DMS79 treated with DMSO at 0.1 percent for 48 hours (cell line): ENCODE results near the gene PNPLA7.

ENCODE experiments used
- DNase-seq: peaks from one replicate; lab custom pipeline; 2025; lab: John Stamatoyannopoulos, UW

PNPLA7 gene

DNA sequence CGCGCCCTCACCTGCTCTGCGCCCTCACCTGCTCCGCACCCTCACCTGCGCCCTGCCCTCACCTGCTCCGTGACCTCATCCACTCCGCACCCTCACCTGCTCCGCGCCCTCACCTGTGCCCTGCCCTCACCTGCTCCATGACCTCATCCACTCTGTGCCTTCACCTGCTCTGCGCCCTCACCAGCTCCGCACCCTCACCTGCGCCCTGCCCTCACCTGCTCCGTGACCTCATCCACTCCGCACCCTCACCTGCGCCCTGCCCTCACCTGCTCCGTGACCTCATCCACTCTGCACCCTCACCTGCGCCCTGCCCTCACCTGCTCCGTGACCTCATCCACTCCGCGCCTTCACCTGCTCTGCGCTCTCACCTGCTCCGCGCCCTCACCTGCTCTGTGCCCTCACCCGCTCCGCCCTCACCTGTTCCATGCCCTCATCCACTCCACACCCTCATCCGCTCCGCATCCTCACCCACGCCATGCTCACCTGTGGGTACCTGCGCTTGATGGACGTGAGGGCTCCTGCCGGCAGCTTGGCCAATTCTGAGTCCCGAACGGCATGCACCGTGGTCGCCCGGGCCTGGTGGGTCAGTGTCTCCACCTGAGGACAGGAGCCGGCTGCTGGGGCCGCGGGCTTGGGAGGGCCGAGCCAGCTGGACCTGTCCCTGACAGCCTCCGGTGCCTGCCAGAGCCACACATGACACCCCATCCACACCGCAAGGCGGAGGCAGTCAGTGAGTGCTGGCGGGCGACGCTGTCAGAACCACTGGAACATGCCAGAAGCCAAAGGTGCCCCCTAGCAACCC, 55.5 kb downstream of the PNPLA7 start:
- no peak for DNase-seq

GRCh38 chr9:137494104-137494544, 56.1 kb downstream of the PNPLA7 start:
- no peak for DNase-seq

GRCh38 chr9:137493364-137494103, 56.7 kb downstream of the PNPLA7 start:
- DNase-seq, result no peak

GRCh38 chr9:137492464-137493363, 57.5 kb downstream of the PNPLA7 start:
- DNase-seq, result no peak

DNA sequence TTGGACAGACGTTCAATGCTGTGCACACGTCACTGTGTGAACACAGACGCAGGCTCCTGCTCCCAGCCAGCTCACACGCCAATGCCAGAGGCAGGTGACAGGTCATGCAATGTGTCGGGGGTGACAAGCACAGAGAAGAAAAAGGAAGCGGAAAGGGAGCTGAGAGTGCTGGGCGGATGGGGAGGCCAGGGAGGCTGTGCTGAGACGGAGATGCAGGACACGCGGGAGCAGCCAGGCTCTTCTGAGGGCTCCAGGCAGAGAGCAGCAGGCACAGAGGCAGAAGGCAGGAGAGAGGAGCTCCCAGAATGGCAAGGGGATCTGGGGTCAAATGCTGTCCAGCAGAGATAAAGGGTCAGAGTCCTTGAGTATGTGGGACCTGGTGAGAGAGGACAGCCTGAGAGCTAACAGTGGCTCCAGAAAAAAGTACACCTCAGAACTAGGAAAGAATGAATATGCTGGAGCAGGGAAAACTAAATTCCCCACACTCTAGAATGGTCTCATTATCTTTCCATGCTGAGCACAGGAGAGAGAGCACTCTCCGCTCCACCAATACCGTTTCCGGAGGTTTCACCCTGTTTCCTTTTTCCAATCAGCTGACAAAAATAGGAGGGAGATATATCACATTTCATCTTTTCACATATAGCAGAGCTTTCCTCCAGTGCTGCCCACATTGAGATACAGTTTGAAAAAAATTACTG, 58.3 kb downstream of the PNPLA7 start:
- DNase-seq, result no peak

DNA sequence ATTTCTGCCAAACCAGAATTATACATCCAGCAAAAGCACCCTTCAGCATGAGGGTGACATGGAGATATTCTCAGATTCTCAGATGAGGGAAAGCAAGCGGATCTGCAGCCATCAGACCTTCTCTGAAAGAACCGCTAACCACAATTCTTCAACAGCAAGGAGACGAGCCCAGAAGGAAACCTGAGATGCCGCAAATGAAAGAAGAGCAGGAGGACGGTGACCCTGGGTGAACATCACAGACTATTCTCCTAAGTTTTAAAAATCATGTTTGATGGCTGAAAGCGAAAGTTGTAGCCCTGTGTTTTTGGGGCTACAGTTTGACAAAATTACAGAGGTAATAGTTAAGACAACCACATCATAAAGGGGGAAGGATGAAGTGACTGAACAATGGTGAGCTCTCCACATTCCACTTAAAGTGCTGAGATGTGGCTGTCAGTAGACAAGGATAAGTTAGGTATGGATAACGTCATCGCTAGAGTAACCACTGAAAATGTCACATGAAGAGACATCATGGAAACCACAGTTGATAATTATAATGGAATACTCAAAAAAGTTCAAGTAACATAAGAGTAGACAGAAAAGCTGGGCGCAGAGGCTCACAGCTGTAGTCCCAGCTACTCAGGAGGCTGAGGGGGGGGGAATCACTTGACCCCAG, 59.5 kb downstream of the PNPLA7 start:
- DNase-seq, result no peak

DNA sequence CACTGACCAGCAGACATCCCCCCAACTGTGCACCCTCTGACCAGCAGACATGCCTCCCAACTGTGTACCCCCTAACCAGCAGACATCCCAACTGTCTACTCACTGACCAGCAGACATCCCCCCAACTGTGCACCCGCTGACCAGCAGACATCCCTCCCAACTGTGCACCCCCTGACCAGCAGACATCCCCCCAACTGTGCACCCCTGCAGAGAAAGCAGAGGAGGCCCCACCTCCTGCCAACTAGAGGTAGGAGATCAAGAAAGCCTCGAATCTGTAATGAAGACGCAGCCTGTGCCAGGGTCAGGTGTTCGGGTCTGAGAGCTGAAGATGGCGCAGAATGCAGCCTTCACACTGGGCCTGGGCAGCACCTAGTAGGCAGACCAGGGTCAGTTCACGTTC, 61.3 kb downstream of the PNPLA7 start:
- DNase-seq, result no peak

DNA sequence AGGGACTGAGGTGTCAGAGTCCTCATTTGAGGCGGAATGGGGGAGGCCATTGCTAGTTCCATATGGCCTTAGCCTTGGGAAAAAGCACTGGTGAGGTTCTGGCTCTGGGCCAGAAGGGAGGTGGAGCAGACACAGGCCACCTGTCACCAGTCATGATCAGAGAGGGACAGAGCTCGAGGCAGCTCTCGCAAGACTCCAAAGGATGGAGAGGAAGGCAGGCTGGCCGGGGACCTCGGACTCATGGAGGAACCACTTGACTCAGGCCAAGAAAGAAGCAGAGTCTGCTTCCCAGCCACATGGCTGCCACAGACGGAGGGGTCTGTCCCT, 61.9 kb downstream of the PNPLA7 start:
- peak; percentile 38 for DNase-seq

- DNase-seq, result peak; percentile 83
Observed at GRCh38 chr9:137487454-137488326, 62.5 kb downstream of the PNPLA7 start.

GRCh38 chr9:137486545-137487453, 63.4 kb downstream of the PNPLA7 start:
- no peak for DNase-seq

GRCh38 chr9:137486141-137486490, 64.1 kb downstream of the PNPLA7 start:
- DNase-seq, result no peak

DNA sequence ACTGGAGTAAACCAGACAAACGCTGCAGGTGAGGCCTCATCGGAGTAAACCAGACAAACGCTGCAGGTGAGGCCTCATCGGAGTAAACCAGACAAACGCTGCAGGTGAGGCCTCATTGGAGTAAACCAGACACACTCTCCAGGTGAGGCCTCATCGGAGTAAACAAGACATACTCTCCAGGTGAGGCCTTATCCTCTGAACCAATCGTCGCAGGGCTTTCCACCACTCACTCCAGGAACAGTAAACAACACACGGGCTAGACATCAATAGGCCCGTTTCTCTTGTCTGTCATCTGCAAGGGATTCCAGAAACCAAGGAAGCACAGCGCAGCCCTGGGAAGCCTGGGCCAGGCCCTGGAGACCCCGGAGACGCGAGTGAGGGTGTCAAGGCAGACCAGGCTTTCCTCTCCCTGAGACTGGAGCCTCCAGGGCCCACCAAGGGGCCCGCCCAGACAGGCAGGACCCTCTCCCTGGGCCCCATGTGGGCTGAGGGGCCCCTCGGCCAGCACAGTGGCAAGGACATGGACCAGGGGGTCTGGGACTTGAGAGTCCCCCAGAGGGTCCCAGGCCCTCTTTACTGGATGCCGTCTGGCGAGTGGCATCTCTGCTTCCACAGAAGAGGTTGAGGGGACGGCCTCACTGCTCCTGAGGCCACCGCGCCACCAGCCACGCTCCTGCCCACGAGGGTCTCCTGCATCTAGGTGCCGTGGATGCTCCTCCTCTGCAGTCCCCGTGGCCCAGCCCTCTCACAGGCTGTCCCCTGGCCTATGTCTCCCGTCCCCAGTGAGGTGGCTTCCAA, 64.7 kb downstream of the PNPLA7 start:
- no peak for DNase-seq

GRCh38 chr9:137484551-137485315, 65.5 kb downstream of the PNPLA7 start:
- DNase-seq, result no peak

GRCh38 chr9:137482094-137482781, 68.0 kb downstream of the PNPLA7 start:
- no peak for DNase-seq

- DNase-seq, result no peak
Observed at GRCh38 chr9:137480686-137481683, 69.2 kb downstream of the PNPLA7 start.
